CD4-positive, alpha-beta T cell treated with Interleukin-10 for 1 hour (primary cell): Measurements from ENCODE around the gene TFPT.

Source experiments
- DNase-seq: peaks from one replicate; pipeline ENCODE4 v3.0.0-alpha.2; 2020

TFPT gene

GRCh38 chr19:54069470-54069869 is 46.0 kb downstream of the TFPT start:
- DNase-seq = no peak

- no peak for DNase-seq
Observed at GRCh38 chr19:54063350-54064116, 51.9 kb downstream of the TFPT start, which contains the start of gene VSTM1. TSS of gene VSTM1 (minus strand) at chr19:54063897. CDS start at chr19:54063777, 120 bp downstream.

GRCh38 chr19:54062643-54063042 is 52.8 kb downstream of the TFPT start:
- DNase-seq = no peak
